HG03432 (cell line): Measurements from ENCODE around the gene ITGA11.

ENCODE experiments used
- ATAC-seq: cut with Tn5 transposase; IDR thresholded peaks from one replicate; pipeline ENCODE4 v1.9.1; 2021; ENCODE audit warnings: mild to moderate bottlenecking, moderate library complexity; ENCODE audit not compliant: unreplicated experiment

ITGA11 gene

DNA sequence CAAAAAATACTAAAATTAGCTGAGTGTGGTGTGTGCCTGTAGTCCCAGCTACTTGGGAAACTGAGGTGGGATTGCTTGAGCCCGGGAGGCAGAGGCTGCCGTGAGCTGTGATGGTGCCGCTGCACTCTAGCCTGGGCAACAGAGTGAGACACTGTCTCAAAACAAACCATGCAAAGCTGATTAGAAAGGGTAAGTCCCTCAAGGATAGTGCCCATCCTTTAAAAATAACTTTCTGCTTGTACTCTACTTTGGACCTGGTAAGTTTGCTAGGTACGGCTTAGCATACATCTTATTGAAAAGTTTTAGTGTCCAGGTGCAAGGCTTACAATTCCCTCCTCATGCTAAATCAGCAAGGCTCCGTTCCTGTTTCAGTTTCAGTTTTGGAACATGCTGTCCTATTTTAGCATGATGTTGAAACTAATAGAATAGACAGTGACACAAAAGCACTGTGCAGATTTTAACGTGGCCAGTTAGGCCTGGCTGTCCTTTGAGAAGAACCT lies 133.0 kb downstream of the ITGA11 start:
- ATAC-seq, result peak; percentile 84

- ATAC-seq, result no peak
These were observed 133.6 kb downstream of the ITGA11 start for GRCh38 chr15:68298336-68298735.

- no peak for ATAC-seq
These were observed 136.8 kb downstream of the ITGA11 start for GRCh38 chr15:68295014-68295805.

GRCh38 chr15:68292967-68293366 lies 139.0 kb downstream of the ITGA11 start:
- ATAC-seq, result no peak

DNA sequence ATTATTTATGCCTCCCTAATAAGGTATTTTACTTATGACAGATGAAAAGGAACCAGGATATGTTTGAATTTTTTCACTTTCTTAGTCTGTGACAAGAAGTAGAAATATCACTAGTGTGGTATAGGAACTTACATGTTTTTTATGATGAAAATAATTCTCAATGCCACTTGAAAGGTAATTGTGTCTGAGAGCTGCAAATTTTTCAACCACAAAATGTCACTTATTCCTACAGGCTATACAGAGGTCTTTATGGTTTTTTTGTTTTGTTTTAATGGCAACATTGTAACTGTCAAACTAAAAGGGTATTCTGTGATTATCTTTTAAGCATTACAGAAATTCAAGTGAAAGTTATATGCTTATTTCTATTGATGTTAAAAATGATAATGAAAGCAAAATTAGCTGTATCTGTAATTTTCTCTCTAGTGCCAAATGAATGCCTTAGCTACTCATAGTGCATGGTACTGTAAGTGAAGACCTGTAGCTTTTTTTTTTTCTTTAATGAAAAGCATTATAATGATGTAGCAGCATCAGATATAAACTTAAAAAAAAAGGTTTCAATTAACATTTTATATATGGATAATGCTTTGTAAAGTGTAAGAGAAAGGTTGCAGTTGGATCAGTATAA lies 139.7 kb downstream of the ITGA11 start:
- ATAC-seq, result no peak

DNA sequence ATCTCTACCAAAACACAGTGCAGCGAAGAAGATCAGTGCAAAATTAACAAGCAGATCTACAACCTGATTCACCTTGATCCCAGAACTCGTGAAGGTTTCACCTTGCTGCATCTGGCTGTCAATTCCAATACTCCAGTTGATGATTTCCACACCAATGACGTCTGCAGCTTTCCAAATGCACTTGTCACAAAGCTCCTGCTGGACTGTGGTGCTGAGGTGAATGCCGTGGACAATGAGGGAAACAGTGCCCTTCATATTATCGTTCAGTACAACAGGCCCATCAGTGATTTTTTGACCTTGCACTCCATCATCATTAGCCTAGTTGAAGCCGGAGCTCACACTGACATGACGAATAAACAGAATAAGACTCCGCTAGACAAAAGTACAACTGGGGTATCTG lies 141.2 kb downstream of the ITGA11 start:
- no peak for ATAC-seq

DNA sequence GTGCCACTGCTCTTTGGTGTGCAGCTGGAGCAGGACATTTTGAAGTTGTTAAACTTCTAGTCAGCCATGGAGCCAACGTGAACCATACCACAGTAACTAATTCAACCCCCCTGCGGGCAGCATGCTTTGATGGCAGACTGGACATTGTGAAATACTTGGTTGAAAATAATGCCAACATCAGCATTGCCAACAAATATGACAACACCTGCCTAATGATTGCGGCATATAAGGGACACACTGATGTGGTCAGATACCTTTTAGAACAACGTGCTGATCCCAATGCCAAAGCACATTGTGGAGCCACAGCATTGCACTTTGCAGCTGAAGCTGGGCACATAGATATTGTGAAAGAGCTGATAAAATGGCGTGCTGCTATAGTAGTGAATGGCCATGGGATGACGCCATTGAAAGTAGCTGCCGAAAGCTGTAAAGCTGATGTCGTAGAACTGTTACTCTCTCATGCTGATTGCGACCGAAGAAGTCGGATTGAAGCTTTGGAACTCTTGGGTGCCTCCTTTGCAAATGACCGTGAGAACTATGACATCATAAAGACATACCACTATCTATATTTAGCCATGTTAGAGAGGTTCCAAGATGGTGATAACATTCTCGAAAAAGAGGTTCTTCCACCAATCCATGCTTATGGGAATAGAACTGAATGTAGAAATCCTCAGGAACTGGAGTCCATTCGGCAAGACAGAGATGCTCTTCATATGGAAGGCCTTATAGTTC lies 142.2 kb downstream of the ITGA11 start:
- ATAC-seq, result no peak

- ATAC-seq, result no peak
These were observed 142.9 kb downstream of the ITGA11 start for GRCh38 chr15:68289057-68289456.

DNA sequence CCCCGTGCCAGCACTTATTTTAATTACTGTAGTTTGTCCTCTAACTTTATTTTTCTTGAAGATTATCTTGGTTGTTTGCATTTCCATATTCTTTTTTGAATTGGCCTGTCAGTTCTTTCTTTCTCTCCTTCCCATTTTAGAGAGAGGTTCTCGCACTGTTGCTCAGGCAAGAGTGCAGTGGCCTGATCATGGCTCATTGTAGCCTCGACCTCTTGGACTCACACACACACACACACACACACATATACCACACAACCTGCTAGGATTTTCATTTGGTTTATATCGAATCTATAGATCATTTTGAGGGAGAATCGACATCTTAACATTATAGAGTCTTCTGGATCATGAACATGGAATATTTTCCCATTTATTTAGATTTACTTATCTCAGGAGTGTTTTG lies 145.7 kb downstream of the ITGA11 start:
- no peak for ATAC-seq

- ATAC-seq, result no peak
These were observed 146.5 kb downstream of the ITGA11 start for GRCh38 chr15:68285259-68285980.

GRCh38 chr15:68284616-68285258 lies 147.2 kb downstream of the ITGA11 start:
- no peak for ATAC-seq

DNA sequence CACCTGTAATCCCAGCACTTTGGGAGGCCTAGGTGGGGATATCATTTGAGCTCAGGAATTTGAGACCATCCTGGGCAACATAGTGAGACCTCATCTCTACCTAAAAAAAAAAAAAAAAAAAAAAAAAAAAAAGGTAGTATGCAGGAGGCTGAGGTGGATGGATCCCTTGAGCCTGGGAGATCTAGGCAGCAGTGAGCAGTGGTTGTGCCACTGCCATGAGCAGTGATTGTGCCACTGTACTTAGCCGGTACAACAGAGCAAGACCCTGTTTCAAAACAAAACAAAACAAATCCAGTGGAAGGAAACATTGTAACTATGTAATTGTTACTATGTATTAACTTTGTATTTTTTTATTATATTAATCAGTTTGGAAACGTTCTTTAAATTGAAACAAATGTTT lies 148.6 kb downstream of the ITGA11 start:
- ATAC-seq, result no peak

- no peak for ATAC-seq
These were observed 151.0 kb downstream of the ITGA11 start for GRCh38 chr15:68281008-68281407.

DNA sequence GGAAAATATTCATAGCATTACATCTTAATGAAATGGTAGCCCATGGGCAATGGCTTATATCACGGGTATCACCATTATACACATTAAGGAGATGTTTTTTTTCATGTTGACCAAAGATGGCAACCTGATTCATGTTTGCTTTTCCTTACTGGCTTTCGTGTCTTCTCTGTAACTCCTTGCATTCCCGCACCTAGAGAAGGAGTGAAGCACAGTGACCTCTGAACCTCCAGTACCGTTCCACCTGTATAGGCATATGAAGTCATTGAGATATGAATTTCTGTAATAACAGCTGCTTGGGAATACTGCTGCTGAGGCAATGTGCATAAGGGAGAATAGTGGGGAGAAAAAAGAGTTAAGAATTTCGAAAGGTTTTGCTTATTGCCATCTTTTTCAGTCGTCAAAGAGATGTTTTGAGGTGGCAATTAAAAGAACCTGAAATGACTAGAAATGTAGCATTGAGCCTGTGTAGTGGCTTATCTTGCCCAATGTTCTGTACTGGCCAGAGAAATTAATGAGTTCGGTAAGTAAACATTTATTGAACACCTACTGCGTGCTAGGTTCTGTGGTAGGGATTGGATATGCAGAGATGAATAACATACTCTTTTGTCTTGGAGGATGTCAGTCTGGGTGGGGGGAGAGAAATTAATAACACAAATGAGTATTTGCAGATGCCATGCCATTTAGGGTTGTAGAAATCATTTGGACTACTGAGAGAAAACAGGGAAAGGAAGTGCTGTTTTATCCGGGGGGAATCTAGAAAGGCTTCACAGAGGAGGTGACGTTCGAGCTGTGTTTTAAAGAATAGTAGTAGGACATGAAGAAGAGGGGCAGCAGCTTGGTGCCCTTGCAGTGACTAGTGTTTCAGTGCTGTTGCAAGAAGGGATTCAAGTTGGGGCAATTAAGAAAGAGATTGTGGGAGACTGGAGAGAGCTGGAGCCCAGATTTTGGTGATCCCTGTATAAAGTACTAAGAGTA lies 151.9 kb downstream of the ITGA11 start:
- no peak for ATAC-seq

DNA sequence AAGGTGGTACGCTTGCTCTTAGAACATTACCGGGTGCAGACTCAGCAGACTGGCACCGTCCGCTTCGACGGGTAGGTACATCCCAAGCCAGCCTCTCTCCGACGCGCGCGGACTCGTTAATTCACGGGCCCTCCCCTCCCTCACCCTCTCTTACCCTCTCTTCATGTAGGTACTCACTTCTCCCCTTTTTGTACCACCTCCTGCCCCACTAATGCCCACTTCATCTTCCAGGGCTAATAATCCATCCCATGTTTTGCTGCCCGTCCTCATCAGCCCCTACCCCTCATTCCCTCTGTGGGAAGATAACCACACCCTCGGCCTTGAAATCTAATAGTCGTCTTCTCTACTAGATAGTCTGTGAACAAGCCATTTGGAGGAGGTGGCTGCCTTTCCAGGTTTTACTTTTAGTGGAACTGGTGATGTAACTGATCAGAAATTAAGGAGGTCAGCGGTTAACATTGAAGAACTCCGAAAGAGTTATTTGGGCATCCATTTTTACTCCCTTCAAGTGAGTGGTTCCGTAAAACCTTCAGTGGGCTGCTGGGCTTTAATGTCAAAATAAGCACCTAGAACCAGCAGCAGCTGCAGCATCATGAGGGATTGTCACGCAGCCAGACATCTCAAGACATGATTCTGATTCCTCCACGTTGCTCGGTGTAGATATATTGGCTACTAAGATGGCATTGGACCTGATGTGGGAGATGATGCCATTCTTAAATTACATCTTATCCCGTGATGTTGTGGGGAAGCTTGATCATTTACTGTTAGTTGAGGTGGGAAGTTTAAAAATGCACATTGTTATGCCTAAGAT lies 153.2 kb downstream of the ITGA11 start:
- ATAC-seq, result no peak

- no peak for ATAC-seq
These were observed 153.7 kb downstream of the ITGA11 start for GRCh38 chr15:68278345-68278594.

GRCh38 chr15:68277603-68278344 lies 154.2 kb downstream of the ITGA11 start, which contains the start of gene FEM1B:
Gene FEM1B (plus strand): TSS chr15:68277745. CDS start chr15:68278418, 673 bp downstream.
- peak; percentile 82 for ATAC-seq

DNA sequence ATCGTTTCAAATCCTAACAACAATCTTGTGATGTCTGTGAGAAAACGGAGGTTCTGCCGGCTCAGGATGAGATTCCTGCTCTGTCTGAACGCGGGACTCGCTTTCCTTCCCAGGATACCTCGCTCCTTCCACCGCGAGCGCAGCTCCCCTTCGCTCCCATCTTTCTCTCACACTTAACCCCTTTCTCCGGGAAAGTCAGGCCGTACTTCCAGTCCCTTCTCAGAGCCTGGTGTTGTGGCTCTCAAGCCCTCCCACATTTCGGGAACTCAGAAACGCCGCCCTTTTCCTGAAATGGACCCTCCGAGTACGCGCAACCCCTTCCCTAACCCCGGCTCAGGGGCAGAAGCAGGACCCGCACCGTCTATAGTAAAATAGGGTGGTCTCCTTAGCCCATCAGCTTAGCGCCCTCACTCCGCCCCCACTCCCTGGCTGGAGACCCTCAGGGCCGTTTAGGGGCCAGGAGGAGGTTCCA lies 154.8 kb downstream of the ITGA11 start:
- ATAC-seq, result no peak
